HCT116 (cell line): ENCODE measurements around the gene COL2A1. TPM values are rescaled to one million over a fixed set of nuclear protein-coding genes. Genes with fewer than 3 reads are reported as not detected.

Experiments used
- ATAC-seq: fragments of 200-7000 bp; cut with Tn5 transposase; 2 replicates; pipeline ENCODE4 v1.9.1; 2020; ENCODE audit warnings: mild to moderate bottlenecking, moderate library complexity
- BruUV-seq: library from RNA; stranded (reverse); fragments of 400-500 nt; replicated peaks from 2 replicates; lab custom pipeline; 2021; lab: Mats Ljungman, UMichigan
- CTCF ChIA-PET: fragments of 300-600 bp; sonication (Branson Sonifier 250); formaldehyde crosslinking; loops from one replicate; lab custom pipeline; 2021; ENCODE audit warnings: antibody characterized with exemption; lab: Charles Lee
- POLR2A ChIA-PET: fragments of 300-600, 350-600 bp; sonication (Branson Sonifier 250); formaldehyde crosslinking; loops from one replicate; lab custom pipeline; 2021; ENCODE audit warnings: antibody characterized with exemption; lab: Charles Lee
- RAD21 ChIA-PET, 2 experiments: fragments of 300-600 bp; sonication (Branson Sonifier 250); formaldehyde crosslinking; loops; one replicate each; lab custom pipeline; 2023; ENCODE audit warnings: low total read pairs in 2 of 2; ENCODE audit not compliant: uncharacterized antibody in 2 of 2, unreplicated experiment in 2 of 2, low non-redundant PET in 1 of 2; lab: Charles Lee
- DNase-seq: peaks from one replicate; pipeline ENCODE4 v3.0.0-alpha.2; 2010; ENCODE audit warnings: low read depth, low spot score
- H2AFZ ChIP-seq: fragments of 200-600 bp; shearing (Covaris generic), sonication (generic); 2 replicates; pipeline ENCODE4 v1.6.1; 2017; ENCODE audit warnings: low read depth, mixed run types, mixed read lengths, antibody characterized with exemption, low read length; ENCODE audit not compliant: poor library complexity, severe bottlenecking
- H3K27ac ChIP-seq: 2 replicates; pipeline ENCODE4 v1.5.1; 2012; ENCODE audit warnings: low read depth, low read length
- H3K27me3 ChIP-seq: fragments of 200-600 bp; sonication (generic); 2 replicates; pipeline ENCODE4 v1.6.1; 2016; ENCODE audit warnings: mixed run types, low read length, mixed read lengths; ENCODE audit not compliant: insufficient read depth
- H3K36me3 ChIP-seq, 2 experiments: fragments of 200-500 bp in 1 of 2; fragments of 200-600 bp in 1 of 2; sonication (Bioruptor generic) in 1 of 2; sonication (generic) in 1 of 2; 2 replicates each; pipeline versions ENCODE4 v1.5.1 to v1.6.1; 2014 to 2016; ENCODE audit warnings: low read length in 2 of 2, inconsistent platforms in 1 of 2, mixed read lengths in 1 of 2, mixed run types in 1 of 2; ENCODE audit not compliant: insufficient read depth in 2 of 2, control insufficient read depth in 1 of 2
- H3K4me1 ChIP-seq, 2 experiments: fragments of 200-600 bp in 1 of 2; sonication (generic) in 1 of 2; 2 replicates each; pipeline versions ENCODE4 v1.5.1 to v1.6.1; 2012 to 2017; ENCODE audit warnings: low read length in 2 of 2, inconsistent platforms in 1 of 2, mild to moderate bottlenecking in 1 of 2, mixed read lengths in 1 of 2, mixed run types in 1 of 2, moderate library complexity in 1 of 2; ENCODE audit not compliant: insufficient read depth in 2 of 2, control insufficient read depth in 1 of 2
- H3K4me2 ChIP-seq: fragments of 200-600 bp; sonication (generic); 2 replicates; pipeline ENCODE4 v1.6.1; 2017; ENCODE audit warnings: mixed run types, low read length, mixed read lengths
- H3K4me3 ChIP-seq, 2 experiments: fragments of 200-600 bp in 1 of 2; sonication (generic) in 1 of 2; replicated peaks in 1 of 2; 2 replicates each; pipeline ENCODE4 v1.5.1; 2011 to 2016; ENCODE audit warnings: low read length in 2 of 2, control low read depth in 1 of 2, low read depth in 1 of 2, mild to moderate bottlenecking in 1 of 2, mixed read lengths in 1 of 2, mixed run types in 1 of 2
- H3K79me2 ChIP-seq: fragments of 200-600 bp; sonication (generic); 2 replicates; pipeline ENCODE4 v1.6.1; 2017; ENCODE audit warnings: mild to moderate bottlenecking, mixed run types, low read length, moderate library complexity, mixed read lengths; ENCODE audit not compliant: insufficient read depth
- H3K9ac ChIP-seq: fragments of 200-600 bp; sonication (generic); 2 replicates; pipeline ENCODE4 v1.6.1; 2016; ENCODE audit warnings: low read length, mixed read lengths
- H3K9me2 ChIP-seq: fragments of 200-600 bp; sonication (generic), shearing (Covaris generic); 2 replicates; pipeline ENCODE4 v1.6.1; 2017; ENCODE audit warnings: mixed run types, mild to moderate bottlenecking, moderate library complexity; ENCODE audit not compliant: insufficient read depth
- H3K9me3 ChIP-seq, 2 experiments: fragments of 200-500 bp in 1 of 2; fragments of 200-600 bp in 1 of 2; sonication (Bioruptor generic) in 1 of 2; sonication (generic) in 1 of 2; 2 replicates each; pipeline ENCODE4 v1.6.1; 2014 to 2017; ENCODE audit warnings: low read length in 2 of 2, mixed read lengths in 2 of 2, inconsistent platforms in 1 of 2, low read depth in 1 of 2, mild to moderate bottlenecking in 1 of 2, mixed run types in 1 of 2, moderate library complexity in 1 of 2; ENCODE audit not compliant: control insufficient read depth in 1 of 2, insufficient read depth in 1 of 2
- H4K20me1 ChIP-seq: fragments of 200-600 bp; sonication (generic), shearing (Covaris generic); 2 replicates; pipeline ENCODE4 v1.6.1; 2017; ENCODE audit warnings: mixed run types, mild to moderate bottlenecking, moderate library complexity; ENCODE audit not compliant: insufficient read depth
- ATF3 ChIP-seq: IDR thresholded peaks from 2 replicates; pipeline ENCODE4 v1.6.1; 2012
- CBX3 ChIP-seq: IDR thresholded peaks from 2 replicates; pipeline ENCODE4 v1.6.1; 2012; ENCODE audit warnings: low read depth
- CEBPB ChIP-seq: IDR thresholded peaks from 2 replicates; pipeline ENCODE4 v1.6.1; 2012; ENCODE audit warnings: low read depth
- CTCF ChIP-seq, 3 experiments: fragments of 200-600 bp in 1 of 3; sonication (generic) in 1 of 3; IDR thresholded peaks in 2 of 3; conservative IDR thresholded peaks in 1 of 3; 2 replicates each; pipeline ENCODE4 v1.5.1; 2012 to 2017; ENCODE audit warnings: low read depth in 2 of 3, low read length in 2 of 3, antibody characterized with exemption in 1 of 3, borderline replicate concordance in 1 of 3, control low read depth in 1 of 3, mild to moderate bottlenecking in 1 of 3, mixed read lengths in 1 of 3, mixed run types in 1 of 3, moderate library complexity in 1 of 3; ENCODE audit not compliant: insufficient read depth in 1 of 3
- EGR1 ChIP-seq: IDR thresholded peaks from 2 replicates; pipeline ENCODE4 v1.6.1; 2012; ENCODE audit warnings: low read depth
- ELF1 ChIP-seq: IDR thresholded peaks from 2 replicates; pipeline ENCODE4 v1.6.1; 2012; ENCODE audit warnings: low read depth, borderline replicate concordance
- EZH2phosphoT487 ChIP-seq: fragments of 200-600 bp; IDR thresholded peaks from 2 replicates; pipeline ENCODE4 v1.6.1; 2018; ENCODE audit warnings: antibody characterized with exemption, borderline replicate concordance
- FOSL1 ChIP-seq: IDR thresholded peaks from 2 replicates; pipeline ENCODE4 v1.6.1; 2012; ENCODE audit warnings: low read depth
- MAX ChIP-seq: IDR thresholded peaks from 2 replicates; pipeline ENCODE4 v1.6.1; 2012
- POLR2A ChIP-seq: IDR thresholded peaks from 2 replicates; pipeline ENCODE4 v1.7.0; 2011; ENCODE audit warnings: borderline replicate concordance; ENCODE audit not compliant: insufficient read depth, insufficient read length; ENCODE audit errors: extremely low read depth
- POLR2AphosphoS5 ChIP-seq: IDR thresholded peaks from 2 replicates; pipeline ENCODE4 v1.6.1; 2011; ENCODE audit warnings: mild to moderate bottlenecking, low read depth, low read length, moderate library complexity
- RAD21 ChIP-seq: IDR thresholded peaks from 2 replicates; pipeline ENCODE4 v1.6.1; 2012; ENCODE audit warnings: low read depth, mild to moderate bottlenecking
- REST ChIP-seq: IDR thresholded peaks from 2 replicates; pipeline ENCODE4 v1.6.1; 2012; ENCODE audit warnings: low read depth
- SIN3A ChIP-seq: IDR thresholded peaks from 2 replicates; pipeline ENCODE4 v1.6.1; 2012; ENCODE audit warnings: low read depth
- SP1 ChIP-seq: IDR thresholded peaks from 2 replicates; pipeline ENCODE4 v1.6.1; 2012; ENCODE audit warnings: low read depth
- SRF ChIP-seq: IDR thresholded peaks from 2 replicates; pipeline ENCODE4 v1.6.1; 2012; ENCODE audit warnings: low read depth
- TCF7L2 ChIP-seq: IDR thresholded peaks from 2 replicates; pipeline ENCODE4 v1.7.0; 2011; ENCODE audit warnings: borderline replicate concordance, inconsistent platforms; ENCODE audit not compliant: insufficient read depth, insufficient read length; ENCODE audit errors: extremely low read depth
- YY1 ChIP-seq: IDR thresholded peaks from 2 replicates; pipeline ENCODE4 v1.6.1; 2011; ENCODE audit warnings: low read length, low read depth, moderate library complexity, mild to moderate bottlenecking; ENCODE audit not compliant: insufficient replicate concordance; ENCODE audit errors: extremely low read depth
- ZFX ChIP-seq: fragments of 450-650 bp; IDR thresholded peaks from 2 replicates; pipeline ENCODE4 v1.6.1; 2017
- ZNF274 ChIP-seq: fragments of 200-500 bp; sonication (Bioruptor generic); IDR thresholded peaks from 2 replicates; pipeline ENCODE4 v1.6.1; 2014; ENCODE audit warnings: mild to moderate bottlenecking, low read depth, low read length, inconsistent platforms
- intact Hi-C: fragments of 100-400 bp; cut with micrococcal nuclease; formaldehyde crosslinking; loops from 2 replicates; pipeline ENCODE4 v1.10.0; 2022
- total RNA-seq: library from RNA; stranded (reverse); gene quantifications from one replicate; pipeline ENCODE4 v1.2.1, GENCODE V29; 2021; ENCODE audit not compliant: unreplicated experiment

Gene COL2A1
- total RNA-seq, 1 experiment from 2014 or later: 0.22 TPM

GRCh38 chr12:47989023-47989417, 15.3 kb downstream of the COL2A1 start:
- Histone ChIP-seq H3K9me2 (no peaks in the 10 kb centered on the region), H3K4me2 (no peak overlapping the region), H3K27me3 (0 out of 2 replicates have a peak, but pooled peaks cover 3% of the 10 kb centered on the region), H3K79me2 (no peaks in the 10 kb centered on the region), H4K20me1 (no peaks in the 10 kb centered on the region), H3K27ac (no peak overlapping the region), H3K36me3 (no peaks in the 10 kb centered on the region), H2AFZ (no peak overlapping the region), H3K9ac (no peak overlapping the region), H3K9me3 (no peaks in the 10 kb centered on the region), H3K4me3 (no peak overlapping the region)
- ChIA-PET CTCF (no interaction called here), RAD21 (no interaction called here)
- intact Hi-C loops: no loop called here
- no TSS peak for BruUV-seq
- DNase-seq (no peak), ATAC-seq (no peak)
- TF ChIP-seq ZFX: no peak
- no peak for TF ChIP-seq POLR2AphosphoS5
- TF ChIP-seq FOSL1: no peak
- TF ChIP-seq ELF1: no peak
- no peak for TF ChIP-seq SRF
- no peak for TF ChIP-seq CBX3
- no peak for TF ChIP-seq ZNF274
- no peak for TF ChIP-seq EZH2phosphoT487
- no peak for TF ChIP-seq MAX
- no peak for TF ChIP-seq TCF7L2
- no peak for TF ChIP-seq SIN3A
- no peak for TF ChIP-seq CEBPB
- no peak for TF ChIP-seq SP1
- TF ChIP-seq RAD21: no peak
- no peak for TF ChIP-seq CTCF (IDR thresholded peaks at IDR 0.05 in 2 of 3, conservative IDR thresholded peaks at IDR 0.05 in 1 of 3; ENCODE audit: borderline replicate concordance in 1 of 3, insufficient read depth in 1 of 3, low read depth in 2 of 3, low read length in 2 of 3)
- TF ChIP-seq EGR1: no peak
- TF ChIP-seq REST: no peak
- TF ChIP-seq POLR2A: no peak
- TF ChIP-seq YY1: no peak
- TF ChIP-seq ATF3: no peak
- TF ChIP-seq, all 23 proteins: peak for 0
- POLR2A ChIA-PET: no interaction called here
- peaks cover 0 to 6% of the 10 kb centered on the region in 2 experiments; a peak in 1 of 4 replicates for H3K4me1 ChIP-seq
